HepG2 (cell line): ENCODE results near the gene PLA2G4B. TPM values are rescaled to one million over a fixed set of nuclear protein-coding genes. Genes with fewer than 3 reads are reported as not detected.
A peak's percentile ranks its signal among the peaks of the same experiment; 100 is the strongest.

Source experiments
- AHR ChIP-seq: IDR thresholded peaks from 2 replicates; pipeline ENCODE4 v1.6.1; 2018; ENCODE audit warnings: missing genetic modification reagents, missing compliant biosample characterization
- ARNT2 ChIP-seq: sonication (generic); formaldehyde crosslinking; IDR thresholded peaks from 2 replicates; pipeline ENCODE4 v1.8.0; 2022; ENCODE audit warnings: mild to moderate bottlenecking, low read depth, missing genetic modification reagents, moderate library complexity
- KLF9 ChIP-seq: IDR thresholded peaks from 2 replicates; pipeline ENCODE4 v1.6.1; 2016; ENCODE audit warnings: low read depth
- KMT2B ChIP-seq: IDR thresholded peaks from 2 replicates; pipeline ENCODE4 v1.6.1; 2016; ENCODE audit warnings: missing genetic modification reagents, missing compliant biosample characterization
- MAX ChIP-seq: IDR thresholded peaks from 2 replicates; pipeline ENCODE4 v1.6.1; 2012; ENCODE audit warnings: inconsistent platforms
- MYC ChIP-seq: sonication (generic); formaldehyde crosslinking; IDR thresholded peaks from 2 replicates; pipeline ENCODE4 v1.9.0; 2021; ENCODE audit warnings: missing genetic modification reagents, borderline replicate concordance
- PHF20 ChIP-seq: sonication (generic); formaldehyde crosslinking; IDR thresholded peaks from 2 replicates; pipeline ENCODE4 v1.5.0; 2020; ENCODE audit warnings: mild to moderate bottlenecking, missing genetic modification reagents
- POGK ChIP-seq: sonication (generic); formaldehyde crosslinking; conservative IDR thresholded peaks from 2 replicates; pipeline ENCODE4 v1.8.0; 2022; ENCODE audit warnings: mild to moderate bottlenecking, moderate library complexity, missing genetic modification reagents
- POLR2AphosphoS5 ChIP-seq: IDR thresholded peaks from 2 replicates; pipeline ENCODE4 v1.6.1; 2012; ENCODE audit warnings: low read depth, low read length
- SOX6 ChIP-seq, 2 experiments: fragments of 450-650 bp in 1 of 2; sonication (generic) in 1 of 2; formaldehyde crosslinking in 1 of 2; IDR thresholded peaks; 2 replicates each; pipeline versions ENCODE4 v1.4.0 to v1.6.1; 2017 to 2020; ENCODE audit warnings: antibody characterized with exemption in 1 of 2, mild to moderate bottlenecking in 1 of 2, missing genetic modification reagents in 1 of 2
- TAF1 ChIP-seq: sonication (generic); formaldehyde crosslinking; IDR thresholded peaks from 2 replicates; pipeline ENCODE4 v1.4.0; 2020; ENCODE audit warnings: missing genetic modification reagents
- ZIK1 ChIP-seq: sonication (generic); formaldehyde crosslinking; IDR thresholded peaks from 2 replicates; pipeline ENCODE4 v1.5.0; 2020; ENCODE audit warnings: mild to moderate bottlenecking, low read depth, missing genetic modification reagents, borderline replicate concordance
- ZNF296 ChIP-seq: sonication (generic); formaldehyde crosslinking; conservative IDR thresholded peaks from 2 replicates; pipeline ENCODE4 v1.5.0; 2020; ENCODE audit warnings: mild to moderate bottlenecking, missing genetic modification reagents
- ZNF546 ChIP-seq: sonication (generic); formaldehyde crosslinking; conservative IDR thresholded peaks from 2 replicates; pipeline ENCODE4 v1.8.1; 2023; ENCODE audit warnings: mild to moderate bottlenecking, missing genetic modification reagents
- ZNF713 ChIP-seq: sonication (generic); formaldehyde crosslinking; IDR thresholded peaks from 2 replicates; pipeline ENCODE4 v1.4.0; 2020; ENCODE audit warnings: mild to moderate bottlenecking, missing genetic modification reagents
- ZSCAN12 ChIP-seq: sonication (generic); formaldehyde crosslinking; IDR thresholded peaks from 2 replicates; pipeline ENCODE4 v1.9.0; 2021; ENCODE audit warnings: mild to moderate bottlenecking, missing genetic modification reagents
- polyA plus RNA-seq, 8 experiments: library from polyadenylated mRNA; depleted of rRNA in 3 of 8; stranded (reverse) in 7 of 8; unstranded in 1 of 8; fragments of >200 nt; fragmentation: Illumina TruSeq in 4 of 8; extraction: Trizol in 4 of 8; gene quantifications; 2 replicates each; pipeline versions ENCODE4 v1.2.1 to v1.2.3, GENCODE V29; 2011 to 2016; ENCODE audit warnings: low read depth in 4 of 8, missing spikeins in 1 of 8, mixed read lengths in 1 of 8; ENCODE audit not compliant: insufficient read depth in 1 of 8
- total RNA-seq, 5 experiments: library from RNA; depleted of rRNA; stranded (reverse); fragments of >200 nt; fragmentation: Illumina TruSeq; extraction: Trizol; gene quantifications; 2 replicates each; pipeline ENCODE4 v1.2.3, GENCODE V29; 2016; ENCODE audit warnings: low read depth in 1 of 5
- TF ChIP-seq, protein P1 (sequence below), 2 experiments: sonication (generic) in 1 of 2; formaldehyde crosslinking in 1 of 2; IDR thresholded peaks; 2 replicates each; pipeline versions ENCODE4 v1.6.1 to v1.9.0; 2014 to 2022; ENCODE audit warnings: antibody characterized with exemption in 1 of 2, borderline replicate concordance in 1 of 2, inconsistent platforms in 1 of 2, low read depth in 1 of 2, missing genetic modification reagents in 1 of 2

Gene PLA2G4B
- total and polyA plus RNA-seq, 2 of the 13 experiments (the other 11 are each of a cell fraction or from before 2014, with no cell fraction given): 5.1 to 8.0 TPM

GRCh38 chr15:41827880-41828806, 10.5 kb upstream of the PLA2G4B start, which contains the start of gene JMJD7 (continued):
- TF ChIP-seq ZNF296 (CRISPR knock-in tag) (0 out of 2 replicates have a peak, but pooled peaks have one; percentile 59), POLR2AphosphoS5 (peak; percentile 71), ZSCAN12 (CRISPR knock-in tag) (0 out of 2 replicates have a peak, but pooled peaks have one; percentile 56), MAX (peak; percentile 38; the same call in 1 of the 2 replicates), PHF20 (CRISPR knock-in tag) (peak; percentile 56; the same call in 1 of the 2 replicates), KLF9 (CRISPR knock-in tag) (no peak), ARNT2 (peak; percentile 4; the same call in 1 of the 2 replicates), MYC (CRISPR knock-in tag) (peak; percentile 16; the same call in 1 of the 2 replicates), ZNF546 (0 out of 2 replicates have a peak, but pooled peaks have one; percentile 45), POGK (CRISPR knock-in tag) (0 out of 2 replicates have a peak, but pooled peaks have one; percentile 24), SOX6 (IDR thresholded peaks at IDR 0.05) (no peak), SOX6 (CRISPR knock-in tag; IDR thresholded peaks at IDR 0.05) (peak; percentile 61; the same call in 1 of the 2 replicates), AHR (CRISPR knock-in tag) (0 out of 2 replicates have a peak, but pooled peaks have one; percentile 31), ZNF713 (CRISPR knock-in tag) (0 out of 2 replicates have a peak, but pooled peaks have one; percentile 52), TAF1 (CRISPR knock-in tag) (peak; percentile 68; the same call in 1 of the 2 replicates), ZIK1 (CRISPR knock-in tag) (peak; percentile 37; the same call in 1 of the 2 replicates), KMT2B (CRISPR knock-in tag) (peak; percentile 24; the same call in 1 of the 2 replicates)
- TF ChIP-seq, protein P1, sequence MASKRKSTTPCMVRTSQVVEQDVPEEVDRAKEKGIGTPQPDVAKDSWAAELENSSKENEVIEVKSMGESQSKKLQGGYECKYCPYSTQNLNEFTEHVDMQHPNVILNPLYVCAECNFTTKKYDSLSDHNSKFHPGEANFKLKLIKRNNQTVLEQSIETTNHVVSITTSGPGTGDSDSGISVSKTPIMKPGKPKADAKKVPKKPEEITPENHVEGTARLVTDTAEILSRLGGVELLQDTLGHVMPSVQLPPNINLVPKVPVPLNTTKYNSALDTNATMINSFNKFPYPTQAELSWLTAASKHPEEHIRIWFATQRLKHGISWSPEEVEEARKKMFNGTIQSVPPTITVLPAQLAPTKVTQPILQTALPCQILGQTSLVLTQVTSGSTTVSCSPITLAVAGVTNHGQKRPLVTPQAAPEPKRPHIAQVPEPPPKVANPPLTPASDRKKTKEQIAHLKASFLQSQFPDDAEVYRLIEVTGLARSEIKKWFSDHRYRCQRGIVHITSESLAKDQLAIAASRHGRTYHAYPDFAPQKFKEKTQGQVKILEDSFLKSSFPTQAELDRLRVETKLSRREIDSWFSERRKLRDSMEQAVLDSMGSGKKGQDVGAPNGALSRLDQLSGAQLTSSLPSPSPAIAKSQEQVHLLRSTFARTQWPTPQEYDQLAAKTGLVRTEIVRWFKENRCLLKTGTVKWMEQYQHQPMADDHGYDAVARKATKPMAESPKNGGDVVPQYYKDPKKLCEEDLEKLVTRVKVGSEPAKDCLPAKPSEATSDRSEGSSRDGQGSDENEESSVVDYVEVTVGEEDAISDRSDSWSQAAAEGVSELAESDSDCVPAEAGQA (IDR thresholded peaks at IDR 0.05; ENCODE audit: low read depth): no peak
- TF ChIP-seq, protein P1 (CRISPR knock-in tag; IDR thresholded peaks at IDR 0.05; ENCODE audit: borderline replicate concordance): 0 out of 2 replicates have a peak, but pooled peaks have one; percentile 27
